GM13976 (cell line): ENCODE measurements around the gene ZGRF1.

ENCODE experiments used
- DNase-seq: peaks from one replicate; pipeline ENCODE4 v3.0.0; 2012; ENCODE audit warnings: low spot score
- in situ Hi-C: fragments of 300-500 bp; cut with MboI; formaldehyde crosslinking; loops from one replicate; pipeline ENCODE4 v1.12.0; 2022; ENCODE audit warnings: low sequenced_read_pairs, mixed read lengths, inconsistent platforms; ENCODE audit not compliant: unreplicated experiment
- TF ChIP-seq, protein P1 (sequence below): IDR thresholded peaks from 2 replicates; pipeline ENCODE4 v1.5.1; 2012; ENCODE audit warnings: borderline replicate concordance, mild to moderate bottlenecking; ENCODE audit not compliant: insufficient read depth; ENCODE audit errors: extremely low read depth, missing control alignments, control extremely low read depth

ZGRF1 gene

DNA sequence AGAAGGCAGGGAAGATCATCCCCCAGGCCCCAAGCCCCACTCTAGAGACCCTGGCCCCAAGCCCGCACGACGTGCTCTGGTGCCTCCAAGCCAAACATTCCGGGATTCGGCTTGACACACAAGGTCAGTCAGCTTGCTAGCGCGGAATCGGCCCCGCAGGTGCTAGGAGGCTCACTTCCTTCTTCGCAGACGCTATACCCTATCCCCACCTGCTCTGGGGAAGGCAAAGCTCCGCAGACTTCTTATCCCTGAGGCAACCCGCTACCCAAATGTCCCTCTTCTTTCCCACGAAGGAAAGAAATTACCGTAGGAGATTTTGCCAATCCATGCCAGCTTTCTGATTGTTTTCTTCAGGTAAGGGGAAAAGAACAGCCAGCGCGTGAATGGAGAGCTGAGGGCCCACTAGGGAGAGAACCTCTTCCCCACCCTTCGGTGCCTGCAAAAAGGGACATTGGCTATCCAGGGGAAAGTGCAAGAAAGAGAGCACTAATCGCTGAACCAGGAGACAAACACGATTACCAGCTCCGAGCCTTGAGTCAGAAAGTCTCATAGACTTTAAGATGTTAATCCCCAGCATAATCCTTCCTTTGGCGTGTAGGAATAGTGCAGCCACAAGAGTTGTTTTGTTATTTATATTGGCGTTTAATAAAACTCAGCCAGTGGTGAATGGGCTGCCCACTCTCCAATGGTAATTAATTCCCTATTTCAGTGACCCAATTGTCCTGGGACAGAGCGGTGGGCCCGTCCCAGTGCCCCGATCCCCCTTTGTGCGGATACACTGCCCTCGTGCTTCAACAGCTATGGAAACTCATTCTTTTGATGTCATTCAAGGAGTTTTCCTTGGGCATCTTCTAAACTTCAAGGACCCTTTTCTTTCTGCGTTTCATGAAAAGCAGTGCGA lies 115.3 kb downstream of the ZGRF1 start:
- in situ Hi-C loops = loop anchor here (10.0 kb wide), 2 partner anchors 197 to 417 kb away; no protein-coding TSS in a partner anchor
- DNase-seq = no peak

DNA sequence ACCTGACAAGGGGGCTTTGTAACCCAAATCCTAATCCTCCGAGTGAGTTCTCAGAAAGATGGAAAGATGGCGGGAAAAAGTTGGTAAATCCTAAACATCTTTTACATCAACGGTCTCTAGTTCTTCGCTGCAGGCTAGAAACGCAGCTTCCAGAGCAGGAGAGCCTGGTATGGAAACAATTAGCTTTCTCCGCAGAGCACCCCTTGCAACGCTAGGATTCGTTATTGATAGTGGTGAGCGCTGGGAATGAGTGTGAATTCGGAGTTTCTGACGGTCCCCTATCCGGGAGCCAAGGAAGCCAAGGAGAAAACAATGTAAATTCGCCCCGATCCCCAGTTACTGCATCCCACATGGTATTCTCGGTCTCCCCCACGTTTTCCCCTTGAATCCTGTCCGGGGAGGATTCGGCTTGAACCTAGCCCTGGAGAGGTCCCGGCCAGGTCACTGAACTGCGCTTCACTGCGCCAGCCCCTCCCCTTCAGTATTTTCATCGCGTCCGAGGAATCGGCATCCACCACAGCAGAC lies 116.0 kb downstream of the ZGRF1 start:
- TF ChIP-seq, protein P1, sequence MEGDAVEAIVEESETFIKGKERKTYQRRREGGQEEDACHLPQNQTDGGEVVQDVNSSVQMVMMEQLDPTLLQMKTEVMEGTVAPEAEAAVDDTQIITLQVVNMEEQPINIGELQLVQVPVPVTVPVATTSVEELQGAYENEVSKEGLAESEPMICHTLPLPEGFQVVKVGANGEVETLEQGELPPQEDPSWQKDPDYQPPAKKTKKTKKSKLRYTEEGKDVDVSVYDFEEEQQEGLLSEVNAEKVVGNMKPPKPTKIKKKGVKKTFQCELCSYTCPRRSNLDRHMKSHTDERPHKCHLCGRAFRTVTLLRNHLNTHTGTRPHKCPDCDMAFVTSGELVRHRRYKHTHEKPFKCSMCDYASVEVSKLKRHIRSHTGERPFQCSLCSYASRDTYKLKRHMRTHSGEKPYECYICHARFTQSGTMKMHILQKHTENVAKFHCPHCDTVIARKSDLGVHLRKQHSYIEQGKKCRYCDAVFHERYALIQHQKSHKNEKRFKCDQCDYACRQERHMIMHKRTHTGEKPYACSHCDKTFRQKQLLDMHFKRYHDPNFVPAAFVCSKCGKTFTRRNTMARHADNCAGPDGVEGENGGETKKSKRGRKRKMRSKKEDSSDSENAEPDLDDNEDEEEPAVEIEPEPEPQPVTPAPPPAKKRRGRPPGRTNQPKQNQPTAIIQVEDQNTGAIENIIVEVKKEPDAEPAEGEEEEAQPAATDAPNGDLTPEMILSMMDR = no peak
- no peak for DNase-seq
- in situ Hi-C loops = loop anchor here (10.0 kb wide), 2 partner anchors 196 to 416 kb away; no protein-coding TSS in a partner anchor

More for the DNA sequence above, 115.3 kb downstream of the ZGRF1 start:
- TF ChIP-seq, protein P1 = no peak

DNA sequence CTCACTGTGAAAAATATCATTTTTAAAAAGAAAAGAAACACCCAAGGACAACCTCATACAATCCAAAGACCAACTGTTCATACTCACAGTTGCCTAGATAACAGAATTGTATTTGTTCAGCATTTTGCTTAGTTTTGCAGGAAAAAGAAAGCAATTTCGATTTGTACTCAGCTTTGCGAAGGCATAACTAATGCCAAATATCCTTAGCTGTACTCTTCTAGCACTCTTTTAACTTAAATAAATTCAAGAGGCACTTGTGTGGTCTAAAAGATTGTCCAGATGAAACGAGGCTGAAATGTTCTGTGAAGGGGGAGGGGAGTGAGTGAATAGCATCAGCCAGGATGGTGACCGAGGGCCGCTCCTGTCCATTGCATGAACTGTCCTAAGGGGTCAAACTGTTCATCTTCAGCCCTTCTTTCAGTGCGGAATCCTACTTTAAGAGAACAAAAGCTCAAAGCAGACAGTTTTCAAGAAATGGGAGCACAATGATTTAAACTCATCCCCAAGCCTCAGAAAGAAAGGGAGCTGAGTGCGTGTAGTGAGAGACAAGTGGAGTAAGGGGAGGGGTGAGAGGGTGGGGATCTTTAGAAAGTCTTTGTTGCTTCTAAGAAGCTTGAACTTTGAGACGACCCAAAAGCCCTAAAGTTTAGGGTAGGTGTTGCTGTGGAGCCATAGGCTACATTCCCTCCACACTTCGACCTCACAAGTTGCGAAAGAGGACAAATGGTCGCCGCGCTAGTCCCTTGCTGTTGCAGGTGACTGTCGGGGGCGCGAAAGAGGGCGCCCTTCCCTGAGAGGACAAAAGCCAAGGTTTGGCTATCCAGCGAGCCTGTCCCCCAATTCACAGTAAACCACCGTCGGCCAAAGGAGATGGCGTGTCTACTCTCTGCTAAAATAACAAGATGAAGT lies 116.8 kb downstream of the ZGRF1 start:
- in situ Hi-C loops = loop anchor here (10.0 kb wide), 2 partner anchors 195 to 415 kb away; no protein-coding TSS in a partner anchor
- DNase-seq = no peak
- TF ChIP-seq, protein P1 = peak; percentile 56

DNA sequence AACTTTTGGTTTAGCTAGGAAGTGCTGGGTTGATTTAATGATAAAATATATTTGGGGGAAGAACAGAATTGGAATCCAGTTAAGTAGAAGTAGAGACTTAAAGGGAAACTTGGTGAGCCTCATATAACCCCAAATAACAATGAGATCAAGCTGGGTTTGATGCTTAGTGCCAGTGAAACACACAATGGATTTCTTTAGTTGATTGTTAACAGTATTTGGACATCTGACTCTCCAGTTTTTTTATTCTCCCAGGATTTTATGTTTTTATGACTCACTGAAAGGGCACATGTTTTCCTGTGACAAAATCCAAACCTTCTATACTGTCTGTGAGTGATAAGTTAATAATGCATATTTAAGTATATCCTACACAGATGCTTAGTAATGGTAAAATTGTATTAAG lies 118.0 kb downstream of the ZGRF1 start:
- TF ChIP-seq, protein P1 = no peak
- in situ Hi-C loops = no loop called here
- DNase-seq = no peak

DNA sequence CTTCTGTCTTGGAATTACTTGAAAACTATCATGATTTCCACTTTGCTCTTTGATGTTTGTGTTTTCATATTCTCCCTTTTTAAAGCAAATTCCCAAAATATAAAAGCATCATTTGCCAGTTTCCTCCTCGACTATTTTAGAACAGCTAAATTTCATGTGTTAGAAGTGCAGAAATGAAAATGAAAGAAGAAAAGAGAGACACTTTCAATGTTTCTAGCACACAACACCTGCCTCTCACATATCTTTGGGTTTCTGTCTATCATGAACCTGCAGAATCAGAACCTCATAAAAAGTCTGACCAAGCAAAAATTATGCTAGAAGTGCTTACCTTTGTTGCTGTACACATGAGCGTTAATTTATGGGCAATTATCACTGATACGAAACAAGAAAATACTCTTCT lies 118.8 kb downstream of the ZGRF1 start:
- TF ChIP-seq, protein P1 = no peak
- no peak for DNase-seq
- in situ Hi-C loops = no loop called here

DNA sequence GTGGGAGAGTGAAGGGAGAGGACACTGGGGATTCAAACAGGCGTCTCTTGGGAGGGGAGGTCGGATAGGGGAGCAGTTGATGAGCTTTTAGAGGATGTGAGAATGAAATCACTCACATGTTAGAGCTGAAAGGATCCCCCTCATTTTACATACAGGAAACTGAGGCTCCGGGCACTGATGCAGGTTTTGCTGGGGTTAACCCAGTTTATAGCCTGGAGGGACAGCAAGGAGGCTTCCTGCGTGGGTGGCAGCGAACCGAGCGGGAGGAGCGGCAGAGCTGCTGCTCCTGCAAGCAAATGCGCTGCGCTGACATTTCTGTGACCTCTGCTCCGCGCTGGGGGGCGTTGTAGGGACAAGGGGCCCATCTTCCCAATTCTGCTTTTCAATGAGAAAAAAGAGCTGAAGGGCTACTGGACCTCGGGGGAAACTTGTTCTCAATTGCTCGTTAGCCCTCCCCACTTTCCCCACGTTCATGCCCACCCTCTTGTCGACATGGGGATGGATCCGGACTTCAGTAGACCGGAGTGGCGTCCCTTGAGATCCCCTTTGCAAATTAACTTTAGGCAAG lies 119.6 kb downstream of the ZGRF1 start:
- peak; percentile 72 for DNase-seq
- TF ChIP-seq, protein P1 = peak; percentile 34
- in situ Hi-C loops = no loop called here
